Measurements from ENCODE around the gene IFIT1B. TPM values are rescaled to one million over a fixed set of nuclear protein-coding genes. Genes with fewer than 3 reads are reported as not detected.

Gene IFIT1B
- total and polyA plus RNA-seq, 2 of the 8 experiments (the other 6 are each of a cell fraction or from before 2014, with no cell fraction given) = not detected

DNA sequence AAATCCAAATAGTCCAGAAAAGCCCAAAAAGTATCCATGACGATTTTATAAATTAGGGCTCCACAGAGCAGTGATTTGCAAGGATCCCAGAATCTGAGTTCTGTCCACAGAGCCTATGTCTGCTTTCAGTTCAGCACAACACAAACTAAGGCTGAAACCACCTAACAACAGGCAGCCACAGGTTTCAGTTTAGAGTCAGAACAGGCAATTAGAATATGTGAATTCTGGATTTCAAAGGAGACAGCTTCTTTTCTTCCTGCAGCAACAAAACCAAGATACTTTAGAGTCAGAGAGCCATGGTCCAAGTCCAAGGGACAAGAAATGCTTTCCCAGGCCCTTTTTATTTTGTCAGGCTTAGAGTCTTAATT, 26.5 kb upstream of the IFIT1B start:
- H3K27ac ChIP-seq (ENCODE audit: low read depth, low read length) = no peak overlapping the region
- H2BK120ac ChIP-seq (replicated peaks; ENCODE audit: low read depth, low read length) = no peak overlapping the region
- no peak overlapping the region for H3K4me3 ChIP-seq (ENCODE audit: extremely low read depth in 1 of 4, insufficient read depth in 2 of 4, low read depth in 3 of 4, low read length in 4 of 4)
- no peak overlapping the region for H2AK5ac ChIP-seq (ENCODE audit: low read depth, low read length)
- H2AFZ ChIP-seq (ENCODE audit: low read length) = peak overlapping the region; percentile 89
- no peak overlapping the region for H2BK20ac ChIP-seq (ENCODE audit: low read length)
- no peak overlapping the region for H4K5ac ChIP-seq (ENCODE audit: insufficient read length, low read depth, low read length)
- H3K23ac ChIP-seq (ENCODE audit: insufficient read length) = no peak overlapping the region
- no peaks in the 10 kb centered on the region for H3K79me1 ChIP-seq (ENCODE audit: low read depth, low read length)
- H3K4me2 ChIP-seq (ENCODE audit: insufficient read depth in 1 of 2, low read depth in 2 of 2, low read length in 2 of 2) = no peak overlapping the region
- DNase-seq (ENCODE audit: low read depth in 1 of 2, low spot score in 2 of 2) (no peak), FAIRE-seq (no peak)
- no peak overlapping the region for H2BK5ac ChIP-seq (ENCODE audit: low read depth, low read length)
- no peak overlapping the region for H3K56ac ChIP-seq (replicated peaks; ENCODE audit: insufficient read length, low read depth, low read length)
- POLR2A ChIA-PET (ENCODE audit: partially characterized antibody) = no interaction called here
- H3K27me3 ChIP-seq (replicated peaks in 1 of 4; ENCODE audit: control insufficient read depth in 3 of 4, extremely low read depth in 1 of 4, insufficient read depth in 3 of 4, low read length in 3 of 4) = no peaks in the 10 kb centered on the region
- H3K18ac ChIP-seq (ENCODE audit: extremely low read depth, low read length) = no peak overlapping the region
- H3K9ac ChIP-seq (replicated peaks in 1 of 4; ENCODE audit: extremely low read depth in 1 of 4, low read depth in 3 of 4, low read length in 3 of 4) = no peak overlapping the region
- H4K91ac ChIP-seq (replicated peaks; ENCODE audit: insufficient read length, low read length) = no peak overlapping the region
- H3K9me3 ChIP-seq (ENCODE audit: insufficient read depth in 2 of 2, low read depth in 1 of 2, low read length in 1 of 2) = no peaks in the 10 kb centered on the region
- WGBS, 2 experiments (ENCODE audit: extremely low coverage in 1 of 2, insufficient coverage in 1 of 2, insufficient read length in 1 of 2, insufficient replicate concordance in 2 of 2, low coverage in 1 of 2, low lambda C conversion rate in 2 of 2, missing lambda C conversion rate in 1 of 2) = 58% methylated on average over 1 of the region's 1 CpG; no CpG with 5 or more reads in 1 of the 2 experiments
- no peaks in the 10 kb centered on the region for H3K36me3 ChIP-seq (ENCODE audit: control insufficient read depth in 2 of 4, insufficient read depth in 4 of 4, low read length in 3 of 4)
- H3K4me1 ChIP-seq (replicated peaks in 1 of 4; ENCODE audit: control insufficient read depth in 3 of 4, insufficient read depth in 4 of 4, low read length in 3 of 4) = peaks cover 5 to 22% (median 19%) of the 10 kb centered on the region in 4 experiments; a peak in 6 of 7 replicates
- H4K8ac ChIP-seq (ENCODE audit: extremely low read depth, insufficient read depth, low read length) = no peak overlapping the region
- CTCF ChIA-PET (ENCODE audit: partially characterized antibody) = interaction anchor here (1.3 to 9.3 kb wide), 3 partner anchors 13 to 21 kb away, joined by 3 to 64 read pairs (median 5); no protein-coding TSS in a partner anchor
- H3K4ac ChIP-seq (replicated peaks; ENCODE audit: insufficient read length, low read depth, low read length) = no peak overlapping the region
- H3K79me2 ChIP-seq (ENCODE audit: control insufficient read depth in 1 of 2, insufficient read depth in 2 of 2, low read length in 2 of 2) = no peaks in the 10 kb centered on the region
- H3K23me2 ChIP-seq (ENCODE audit: low read depth, low read length) = no peaks in the 10 kb centered on the region
- H4K20me1 ChIP-seq (replicated peaks in 1 of 2; ENCODE audit: control insufficient read depth in 1 of 2, insufficient read depth in 2 of 2, low read length in 2 of 2) = no peaks in the 10 kb centered on the region
- H2BK15ac ChIP-seq (ENCODE audit: low read length) = no peak overlapping the region
- no peak overlapping the region; the same call in 1 of the 2 replicates for H2BK12ac ChIP-seq (ENCODE audit: low read depth, low read length)
- no peak overlapping the region for H3K14ac ChIP-seq (ENCODE audit: insufficient read length)
- no peak for TF ChIP-seq BACH1 (IDR thresholded peaks at IDR 0.05; ENCODE audit: low read length)
- TF ChIP-seq JUN (IDR thresholded peaks at IDR 0.05; ENCODE audit: low read depth, low read length) = no peak
- TF ChIP-seq, protein P1, sequence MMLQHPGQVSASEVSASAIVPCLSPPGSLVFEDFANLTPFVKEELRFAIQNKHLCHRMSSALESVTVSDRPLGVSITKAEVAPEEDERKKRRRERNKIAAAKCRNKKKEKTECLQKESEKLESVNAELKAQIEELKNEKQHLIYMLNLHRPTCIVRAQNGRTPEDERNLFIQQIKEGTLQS (IDR thresholded peaks at IDR 0.05; ENCODE audit: insufficient read depth, low read depth, low read length) = no peak
- no peak for TF ChIP-seq CHD2 (IDR thresholded peaks at IDR 0.05; ENCODE audit: low read length)
- TF ChIP-seq, protein P2, sequence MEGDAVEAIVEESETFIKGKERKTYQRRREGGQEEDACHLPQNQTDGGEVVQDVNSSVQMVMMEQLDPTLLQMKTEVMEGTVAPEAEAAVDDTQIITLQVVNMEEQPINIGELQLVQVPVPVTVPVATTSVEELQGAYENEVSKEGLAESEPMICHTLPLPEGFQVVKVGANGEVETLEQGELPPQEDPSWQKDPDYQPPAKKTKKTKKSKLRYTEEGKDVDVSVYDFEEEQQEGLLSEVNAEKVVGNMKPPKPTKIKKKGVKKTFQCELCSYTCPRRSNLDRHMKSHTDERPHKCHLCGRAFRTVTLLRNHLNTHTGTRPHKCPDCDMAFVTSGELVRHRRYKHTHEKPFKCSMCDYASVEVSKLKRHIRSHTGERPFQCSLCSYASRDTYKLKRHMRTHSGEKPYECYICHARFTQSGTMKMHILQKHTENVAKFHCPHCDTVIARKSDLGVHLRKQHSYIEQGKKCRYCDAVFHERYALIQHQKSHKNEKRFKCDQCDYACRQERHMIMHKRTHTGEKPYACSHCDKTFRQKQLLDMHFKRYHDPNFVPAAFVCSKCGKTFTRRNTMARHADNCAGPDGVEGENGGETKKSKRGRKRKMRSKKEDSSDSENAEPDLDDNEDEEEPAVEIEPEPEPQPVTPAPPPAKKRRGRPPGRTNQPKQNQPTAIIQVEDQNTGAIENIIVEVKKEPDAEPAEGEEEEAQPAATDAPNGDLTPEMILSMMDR (IDR thresholded peaks at IDR 0.05; ENCODE audit: control extremely low read depth in 1 of 3, insufficient read depth in 1 of 3, low read depth in 1 of 3, low read length in 3 of 3) = no peak
- no peak for TF ChIP-seq GABPA (IDR thresholded peaks at IDR 0.05; ENCODE audit: borderline replicate concordance, insufficient read depth, low read length)
- no peak for TF ChIP-seq KDM4A (IDR thresholded peaks at IDR 0.05; ENCODE audit: low read depth, low read length, severe bottlenecking)
- no peak for TF ChIP-seq TBP (IDR thresholded peaks at IDR 0.05; ENCODE audit: low read depth, low read length)
- no peak for TF ChIP-seq NRF1 (IDR thresholded peaks at IDR 0.05; ENCODE audit: low read depth, low read length)
- TF ChIP-seq SAP30 (IDR thresholded peaks at IDR 0.05; ENCODE audit: insufficient read depth, insufficient replicate concordance, low read length) = no peak

All from H1 (cell line).